SK-N-SH treated with all-trans-retinoic acid at 6 μM for 48 hours (cell line): ENCODE measurements around the gene EFNA4.

Experiments used
- ATAC-seq: fragments of 200-7000 bp; cut with Tn5 transposase; 3 replicates; pipeline ENCODE4 v1.9.1; 2020; ENCODE audit warnings: mild to moderate bottlenecking, moderate library complexity
- ARNTL ChIP-seq: fragments of 450-650 bp; formaldehyde crosslinking; IDR thresholded peaks from 2 replicates; pipeline ENCODE4 v1.5.0; 2020; ENCODE audit warnings: low read depth, mild to moderate bottlenecking, moderate library complexity, borderline replicate concordance
- BACH2 ChIP-seq: fragments of 250-450 bp; sonication (Bioruptor Pico); IDR thresholded peaks from 2 replicates; pipeline ENCODE4 v1.9.0; 2021; ENCODE audit warnings: mild to moderate bottlenecking, borderline replicate concordance
- CREB5 ChIP-seq: fragments of 250-450 bp; sonication (Bioruptor Pico); IDR thresholded peaks from 2 replicates; pipeline ENCODE4 v1.5.1; 2020; ENCODE audit warnings: low read depth, mild to moderate bottlenecking, moderate library complexity
- ESRRG ChIP-seq: fragments of 250-450 bp; sonication (Bioruptor Pico); IDR thresholded peaks from 2 replicates; pipeline ENCODE4 v1.6.1; 2021; ENCODE audit warnings: mild to moderate bottlenecking
- GLIS3 ChIP-seq: fragments of 250-450 bp; sonication (Bioruptor Pico); IDR thresholded peaks from 2 replicates; pipeline ENCODE4 v1.5.0; 2020; ENCODE audit warnings: mild to moderate bottlenecking, moderate library complexity
- ISL1 ChIP-seq: fragments of 250-450 bp; sonication (Bioruptor Pico); IDR thresholded peaks from 2 replicates; pipeline ENCODE4 v2.1.2; 2022; ENCODE audit warnings: mild to moderate bottlenecking, moderate library complexity
- OSR1 ChIP-seq: fragments of 250-450 bp; sonication (Bioruptor Pico); IDR thresholded peaks from 2 replicates; pipeline ENCODE4 v1.8.0; 2022; ENCODE audit warnings: moderate library complexity, mild to moderate bottlenecking, inconsistent platforms
- RARB ChIP-seq: fragments of 250-450 bp; sonication (Bioruptor Pico); IDR thresholded peaks from 2 replicates; pipeline ENCODE4 v1.8.0; 2021; ENCODE audit warnings: mild to moderate bottlenecking, moderate library complexity
- SNAI2 ChIP-seq: fragments of 250-450 bp; sonication (Bioruptor Pico); IDR thresholded peaks from 2 replicates; pipeline ENCODE4 v1.5.0; 2020; ENCODE audit warnings: mild to moderate bottlenecking, moderate library complexity
- TCF4 ChIP-seq: fragments of 250-450 bp; sonication (Bioruptor Pico); IDR thresholded peaks from 2 replicates; pipeline ENCODE4 v1.8.0; 2021; ENCODE audit warnings: mild to moderate bottlenecking, moderate library complexity, borderline replicate concordance
- TOX ChIP-seq: fragments of 250-450 bp; sonication (Bioruptor Pico); IDR thresholded peaks from 2 replicates; pipeline ENCODE4 v1.8.0; 2021; ENCODE audit warnings: mild to moderate bottlenecking, moderate library complexity, borderline replicate concordance
- ZC3H10 ChIP-seq: fragments of 250-450 bp; sonication (Bioruptor Pico); IDR thresholded peaks from 2 replicates; pipeline ENCODE4 v1.5.1; 2021; ENCODE audit warnings: mild to moderate bottlenecking, moderate library complexity
- ZFP3 ChIP-seq: fragments of 250-450 bp; sonication (Bioruptor Pico); IDR thresholded peaks from 2 replicates; pipeline ENCODE4 v1.5.0; 2020; ENCODE audit warnings: mild to moderate bottlenecking, moderate library complexity
- ZNF70 ChIP-seq: fragments of 450-650 bp; formaldehyde crosslinking; IDR thresholded peaks from 2 replicates; pipeline ENCODE4 v1.5.0; 2020; ENCODE audit warnings: mild to moderate bottlenecking, moderate library complexity
- ZNF8 ChIP-seq: fragments of 450-650 bp; formaldehyde crosslinking; IDR thresholded peaks from 2 replicates; pipeline ENCODE4 v1.5.0; 2020; ENCODE audit warnings: mild to moderate bottlenecking, moderate library complexity
- TF ChIP-seq, protein P1 (sequence below): fragments of 250-450 bp; sonication (Bioruptor Pico); IDR thresholded peaks from 2 replicates; pipeline ENCODE4 v1.8.0; 2021; ENCODE audit warnings: low read depth, mild to moderate bottlenecking, moderate library complexity, borderline replicate concordance
- TF ChIP-seq, protein P2 (sequence below): fragments of 250-450 bp; sonication (Bioruptor Pico); IDR thresholded peaks from 2 replicates; pipeline ENCODE4 v1.8.0; 2020; ENCODE audit warnings: mild to moderate bottlenecking, moderate library complexity, borderline replicate concordance
- TF ChIP-seq, protein P3 (sequence below): fragments of 250-450 bp; sonication (Bioruptor Pico); IDR thresholded peaks from 2 replicates; pipeline ENCODE4 v1.5.0; 2020; ENCODE audit warnings: mild to moderate bottlenecking, moderate library complexity

EFNA4 gene

GRCh38 chr1:155068599-155068998, 5.1 kb downstream of the EFNA4 start (continued):
- TF ChIP-seq, protein P1, sequence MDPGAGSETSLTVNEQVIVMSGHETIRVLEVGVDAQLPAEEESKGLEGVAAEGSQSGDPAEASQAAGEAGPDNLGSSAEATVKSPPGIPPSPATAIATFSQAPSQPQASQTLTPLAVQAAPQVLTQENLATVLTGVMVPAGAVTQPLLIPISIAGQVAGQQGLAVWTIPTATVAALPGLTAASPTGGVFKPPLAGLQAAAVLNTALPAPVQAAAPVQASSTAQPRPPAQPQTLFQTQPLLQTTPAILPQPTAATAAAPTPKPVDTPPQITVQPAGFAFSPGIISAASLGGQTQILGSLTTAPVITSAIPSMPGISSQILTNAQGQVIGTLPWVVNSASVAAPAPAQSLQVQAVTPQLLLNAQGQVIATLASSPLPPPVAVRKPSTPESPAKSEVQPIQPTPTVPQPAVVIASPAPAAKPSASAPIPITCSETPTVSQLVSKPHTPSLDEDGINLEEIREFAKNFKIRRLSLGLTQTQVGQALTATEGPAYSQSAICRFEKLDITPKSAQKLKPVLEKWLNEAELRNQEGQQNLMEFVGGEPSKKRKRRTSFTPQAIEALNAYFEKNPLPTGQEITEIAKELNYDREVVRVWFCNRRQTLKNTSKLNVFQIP (CRISPR knock-in tag): no peak
- TF ChIP-seq TCF4 (no peak), GLIS3 (CRISPR knock-in tag) (no peak), ZNF70 (no peak), ARNTL (CRISPR knock-in tag) (no peak), SNAI2 (CRISPR knock-in tag) (no peak)
- TF ChIP-seq, protein P2, sequence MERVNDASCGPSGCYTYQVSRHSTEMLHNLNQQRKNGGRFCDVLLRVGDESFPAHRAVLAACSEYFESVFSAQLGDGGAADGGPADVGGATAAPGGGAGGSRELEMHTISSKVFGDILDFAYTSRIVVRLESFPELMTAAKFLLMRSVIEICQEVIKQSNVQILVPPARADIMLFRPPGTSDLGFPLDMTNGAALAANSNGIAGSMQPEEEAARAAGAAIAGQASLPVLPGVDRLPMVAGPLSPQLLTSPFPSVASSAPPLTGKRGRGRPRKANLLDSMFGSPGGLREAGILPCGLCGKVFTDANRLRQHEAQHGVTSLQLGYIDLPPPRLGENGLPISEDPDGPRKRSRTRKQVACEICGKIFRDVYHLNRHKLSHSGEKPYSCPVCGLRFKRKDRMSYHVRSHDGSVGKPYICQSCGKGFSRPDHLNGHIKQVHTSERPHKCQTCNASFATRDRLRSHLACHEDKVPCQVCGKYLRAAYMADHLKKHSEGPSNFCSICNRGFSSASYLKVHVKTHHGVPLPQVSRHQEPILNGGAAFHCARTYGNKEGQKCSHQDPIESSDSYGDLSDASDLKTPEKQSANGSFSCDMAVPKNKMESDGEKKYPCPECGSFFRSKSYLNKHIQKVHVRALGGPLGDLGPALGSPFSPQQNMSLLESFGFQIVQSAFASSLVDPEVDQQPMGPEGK (CRISPR knock-in tag): no peak
- TF ChIP-seq, all 23 proteins: peak for 0

GRCh38 chr1:155069551-155070157, 6.1 kb downstream of the EFNA4 start:
- ATAC-seq: no peak
- TF ChIP-seq, protein P2 (CRISPR knock-in tag): no peak
- no peak for TF ChIP-seq OSR1
- TF ChIP-seq SNAI2 (CRISPR knock-in tag): no peak

GRCh38 chr1:155070158-155070621, 6.7 kb downstream of the EFNA4 start:
- ATAC-seq: no peak
- TF ChIP-seq ZFP3: no peak
- TF ChIP-seq TOX: no peak
- TF ChIP-seq CREB5 (CRISPR knock-in tag): no peak
- TF ChIP-seq ESRRG (CRISPR knock-in tag): no peak
- TF ChIP-seq, protein P3, sequence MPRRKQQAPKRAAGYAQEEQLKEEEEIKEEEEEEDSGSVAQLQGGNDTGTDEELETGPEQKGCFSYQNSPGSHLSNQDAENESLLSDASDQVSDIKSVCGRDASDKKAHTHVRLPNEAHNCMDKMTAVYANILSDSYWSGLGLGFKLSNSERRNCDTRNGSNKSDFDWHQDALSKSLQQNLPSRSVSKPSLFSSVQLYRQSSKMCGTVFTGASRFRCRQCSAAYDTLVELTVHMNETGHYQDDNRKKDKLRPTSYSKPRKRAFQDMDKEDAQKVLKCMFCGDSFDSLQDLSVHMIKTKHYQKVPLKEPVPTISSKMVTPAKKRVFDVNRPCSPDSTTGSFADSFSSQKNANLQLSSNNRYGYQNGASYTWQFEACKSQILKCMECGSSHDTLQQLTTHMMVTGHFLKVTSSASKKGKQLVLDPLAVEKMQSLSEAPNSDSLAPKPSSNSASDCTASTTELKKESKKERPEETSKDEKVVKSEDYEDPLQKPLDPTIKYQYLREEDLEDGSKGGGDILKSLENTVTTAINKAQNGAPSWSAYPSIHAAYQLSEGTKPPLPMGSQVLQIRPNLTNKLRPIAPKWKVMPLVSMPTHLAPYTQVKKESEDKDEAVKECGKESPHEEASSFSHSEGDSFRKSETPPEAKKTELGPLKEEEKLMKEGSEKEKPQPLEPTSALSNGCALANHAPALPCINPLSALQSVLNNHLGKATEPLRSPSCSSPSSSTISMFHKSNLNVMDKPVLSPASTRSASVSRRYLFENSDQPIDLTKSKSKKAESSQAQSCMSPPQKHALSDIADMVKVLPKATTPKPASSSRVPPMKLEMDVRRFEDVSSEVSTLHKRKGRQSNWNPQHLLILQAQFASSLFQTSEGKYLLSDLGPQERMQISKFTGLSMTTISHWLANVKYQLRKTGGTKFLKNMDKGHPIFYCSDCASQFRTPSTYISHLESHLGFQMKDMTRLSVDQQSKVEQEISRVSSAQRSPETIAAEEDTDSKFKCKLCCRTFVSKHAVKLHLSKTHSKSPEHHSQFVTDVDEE (CRISPR knock-in tag): no peak

DNA sequence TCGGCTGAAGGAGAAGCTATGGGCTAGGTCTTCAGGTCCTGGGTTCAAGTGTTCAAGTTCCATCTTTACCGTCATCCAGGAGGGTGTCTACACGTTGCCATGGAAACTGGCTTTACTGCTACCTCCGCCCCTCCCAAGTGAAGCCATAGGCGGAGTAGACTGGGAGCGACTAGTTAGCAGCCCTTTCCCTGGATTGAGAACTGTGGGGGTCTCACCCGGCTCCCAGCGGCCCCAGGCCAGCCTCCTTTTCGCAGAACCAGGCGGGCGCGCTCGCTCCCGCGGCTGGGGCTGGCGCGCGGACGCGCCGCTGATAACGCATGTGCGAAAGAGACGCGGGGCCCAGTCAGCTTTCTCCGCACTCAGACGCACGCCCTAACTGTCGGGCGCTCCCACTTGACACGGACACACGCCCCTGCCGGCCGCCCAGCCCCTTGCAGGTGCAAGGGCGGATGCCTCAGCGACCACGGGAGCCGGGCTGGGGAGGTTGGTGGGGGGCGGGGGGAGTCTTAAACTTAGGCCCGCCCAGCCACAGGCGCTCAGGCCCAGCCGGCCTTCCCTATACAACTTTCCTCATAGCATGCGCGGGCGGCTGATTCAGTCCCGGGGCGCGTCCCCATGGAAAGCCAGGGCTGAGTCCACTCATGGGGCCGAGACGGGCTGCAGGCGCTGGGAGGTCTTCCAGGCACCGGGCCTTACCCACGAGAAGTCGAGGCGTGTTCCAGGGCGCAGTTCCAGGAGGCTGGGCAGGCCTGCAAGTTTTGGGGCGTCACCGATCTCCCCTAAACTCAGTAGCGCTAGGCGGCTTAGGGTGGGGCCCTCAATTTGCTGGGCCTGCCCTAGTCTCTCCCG, 7.4 kb downstream of the EFNA4 start:
- peak; percentile 76 for ATAC-seq

More for the DNA sequence above, 7.4 kb downstream of the EFNA4 start:
- no peak for TF ChIP-seq BACH2
- no peak for TF ChIP-seq RARB (CRISPR knock-in tag)
- no peak for TF ChIP-seq TOX
- TF ChIP-seq OSR1: no peak
- TF ChIP-seq ISL1 (CRISPR knock-in tag): no peak
- no peak for TF ChIP-seq ZNF8 (CRISPR knock-in tag)
- no peak for TF ChIP-seq ZC3H10 (CRISPR knock-in tag)
- no peak for TF ChIP-seq CREB5 (CRISPR knock-in tag)
- TF ChIP-seq ZNF70: no peak
